GM23248 (cell line): ENCODE data around the gene OPCML.

Experiments
- EZH2 ChIP-seq: fragments of 200-600 bp; sonication (generic); IDR thresholded peaks from 2 replicates; pipeline ENCODE4 v1.6.1; 2018; ENCODE audit warnings: antibody characterized with exemption, mild to moderate bottlenecking; ENCODE audit not compliant: insufficient read depth, poor library complexity, severe bottlenecking
- EZH2phosphoT487 ChIP-seq: fragments of 200-600 bp; sonication (generic); IDR thresholded peaks from 2 replicates; pipeline ENCODE4 v1.6.1; 2018; ENCODE audit warnings: antibody characterized with exemption, moderate library complexity, mild to moderate bottlenecking, low read depth; ENCODE audit not compliant: insufficient read depth

DNA sequence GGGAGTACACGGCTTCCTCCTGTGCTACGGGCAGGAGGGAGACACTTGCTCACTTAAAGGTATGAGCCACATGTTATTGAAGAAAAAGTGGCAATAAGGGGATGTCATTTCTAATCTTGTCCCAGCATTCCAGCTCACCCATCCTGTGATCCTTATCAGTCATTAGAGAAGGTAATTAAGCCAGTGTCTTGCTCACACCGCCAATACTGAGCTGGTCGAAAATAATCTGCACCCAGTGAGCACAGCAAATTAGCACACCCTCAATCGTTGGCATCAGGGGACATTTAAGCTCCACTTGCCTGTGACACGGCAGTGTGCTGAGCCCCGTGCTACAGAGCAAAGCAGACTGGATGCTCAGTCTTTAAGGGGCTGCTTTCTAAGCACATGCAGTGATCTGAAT is 510.7 kb downstream of the OPCML start:
- TF ChIP-seq EZH2: no peak
- no peak for TF ChIP-seq EZH2phosphoT487
